ENCODE results near the gene GALK1.

DNA sequence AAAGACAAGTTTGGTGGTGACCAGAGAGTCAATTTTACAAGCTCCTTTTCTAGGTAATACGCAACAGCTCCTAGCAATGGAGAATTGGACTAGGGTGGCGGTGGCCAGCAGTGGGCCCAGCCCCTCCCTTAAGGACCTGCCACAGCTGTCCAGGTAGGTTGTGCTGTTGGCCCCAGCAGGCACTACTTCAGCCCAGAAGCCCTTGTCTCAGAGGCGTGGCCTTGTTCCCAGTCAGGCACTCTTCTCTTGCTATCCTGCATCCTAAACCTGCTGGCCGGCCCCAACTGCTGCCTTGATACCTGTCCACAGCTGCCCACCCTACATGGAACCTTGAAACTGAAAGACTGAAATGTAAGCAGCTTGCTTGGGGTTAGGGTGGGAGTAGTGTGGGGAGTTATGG, 989 bp upstream of the GALK1 start:
- TF ChIP-seq, protein P1, sequence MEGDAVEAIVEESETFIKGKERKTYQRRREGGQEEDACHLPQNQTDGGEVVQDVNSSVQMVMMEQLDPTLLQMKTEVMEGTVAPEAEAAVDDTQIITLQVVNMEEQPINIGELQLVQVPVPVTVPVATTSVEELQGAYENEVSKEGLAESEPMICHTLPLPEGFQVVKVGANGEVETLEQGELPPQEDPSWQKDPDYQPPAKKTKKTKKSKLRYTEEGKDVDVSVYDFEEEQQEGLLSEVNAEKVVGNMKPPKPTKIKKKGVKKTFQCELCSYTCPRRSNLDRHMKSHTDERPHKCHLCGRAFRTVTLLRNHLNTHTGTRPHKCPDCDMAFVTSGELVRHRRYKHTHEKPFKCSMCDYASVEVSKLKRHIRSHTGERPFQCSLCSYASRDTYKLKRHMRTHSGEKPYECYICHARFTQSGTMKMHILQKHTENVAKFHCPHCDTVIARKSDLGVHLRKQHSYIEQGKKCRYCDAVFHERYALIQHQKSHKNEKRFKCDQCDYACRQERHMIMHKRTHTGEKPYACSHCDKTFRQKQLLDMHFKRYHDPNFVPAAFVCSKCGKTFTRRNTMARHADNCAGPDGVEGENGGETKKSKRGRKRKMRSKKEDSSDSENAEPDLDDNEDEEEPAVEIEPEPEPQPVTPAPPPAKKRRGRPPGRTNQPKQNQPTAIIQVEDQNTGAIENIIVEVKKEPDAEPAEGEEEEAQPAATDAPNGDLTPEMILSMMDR (conservative IDR thresholded peaks at IDR 0.05; ENCODE audit: low read length): no peak
- no peak for TF ChIP-seq EZH2phosphoT487 (IDR thresholded peaks at IDR 0.05; ENCODE audit: borderline replicate concordance)

Measured in Loucy (cell line).